Ramos (cell line): ENCODE data around the gene GPA33.

Experiments
- in situ Hi-C: fragments of 300-500 bp; cut with MboI; formaldehyde crosslinking; loops from one replicate; pipeline ENCODE4 v1.14.3; 2022; ENCODE audit warnings: low sequenced_read_pairs; ENCODE audit not compliant: unreplicated experiment

The GPA33 gene

DNA sequence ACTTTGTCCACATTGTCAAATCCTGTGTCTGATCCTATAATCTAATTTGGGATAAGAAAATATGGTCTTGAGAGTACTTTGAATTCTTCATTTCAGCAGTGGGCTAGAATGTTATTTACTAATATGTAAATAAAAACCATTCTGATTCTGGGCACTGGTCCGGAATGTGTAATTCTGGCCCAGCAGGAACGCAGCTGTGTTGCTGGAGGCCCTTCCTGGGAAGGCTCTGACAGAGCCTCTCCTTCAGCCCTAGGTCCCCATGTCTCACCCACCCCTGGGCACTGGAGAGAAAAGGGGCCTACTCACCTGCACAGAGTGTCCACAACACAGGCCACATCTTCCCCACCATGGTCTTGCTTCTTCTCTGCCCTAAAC, 251 bp downstream of the GPA33 start:
- in situ Hi-C loops: no loop called here

DNA sequence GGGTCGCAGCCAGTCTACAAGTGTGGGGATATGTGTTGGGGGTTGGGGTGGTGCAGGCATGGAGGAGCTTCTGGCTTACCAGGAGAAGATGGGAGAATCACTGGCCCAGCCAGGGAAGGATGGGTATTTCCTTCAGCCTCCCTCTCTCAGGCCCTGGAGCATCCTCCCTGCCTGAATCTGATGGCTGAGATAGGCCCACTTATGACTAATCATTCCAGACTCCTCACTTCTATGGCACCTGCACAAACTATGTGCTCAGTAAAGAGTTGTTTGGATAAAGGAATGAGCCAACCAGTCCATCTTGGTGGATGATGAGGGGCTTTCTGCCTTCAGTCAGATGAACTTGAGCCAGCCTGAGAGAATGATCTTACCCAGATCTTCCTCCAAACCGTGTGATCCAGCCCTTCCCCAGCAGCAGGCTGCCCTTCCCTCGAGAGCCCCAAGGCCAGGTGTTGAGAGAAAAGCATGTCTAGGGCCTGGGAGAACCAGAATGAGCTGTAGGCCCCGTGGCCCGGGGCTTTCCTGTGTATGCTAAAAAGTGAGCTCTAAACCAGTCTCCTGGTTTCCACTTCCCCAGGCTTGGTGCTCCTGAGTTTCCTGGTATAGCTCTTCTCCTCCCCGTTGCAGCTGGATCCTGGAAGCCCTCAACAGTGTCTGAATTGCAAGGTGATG, 1.3 kb downstream of the GPA33 start:
- in situ Hi-C loops: no loop called here

DNA sequence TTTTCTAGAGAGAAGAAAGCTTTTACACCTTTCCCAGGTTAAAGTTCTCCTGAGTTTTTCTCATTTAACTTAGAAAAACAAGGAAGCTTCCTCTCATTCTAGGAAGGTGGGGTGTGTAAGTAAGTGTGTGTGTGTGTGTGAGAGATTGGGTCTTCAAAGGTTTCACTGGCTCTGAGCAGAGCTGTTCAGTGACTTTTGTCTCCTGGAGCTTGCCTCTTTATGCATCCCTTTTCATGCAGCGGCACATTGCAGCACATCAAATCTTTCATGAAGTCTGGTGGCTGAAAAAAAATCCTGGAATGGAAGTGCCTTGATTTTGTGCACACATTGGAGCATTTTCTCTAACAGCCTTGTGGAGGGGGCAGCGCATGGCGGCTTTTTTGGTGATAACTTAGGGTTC, 3.4 kb downstream of the GPA33 start:
- in situ Hi-C loops: no loop called here

DNA sequence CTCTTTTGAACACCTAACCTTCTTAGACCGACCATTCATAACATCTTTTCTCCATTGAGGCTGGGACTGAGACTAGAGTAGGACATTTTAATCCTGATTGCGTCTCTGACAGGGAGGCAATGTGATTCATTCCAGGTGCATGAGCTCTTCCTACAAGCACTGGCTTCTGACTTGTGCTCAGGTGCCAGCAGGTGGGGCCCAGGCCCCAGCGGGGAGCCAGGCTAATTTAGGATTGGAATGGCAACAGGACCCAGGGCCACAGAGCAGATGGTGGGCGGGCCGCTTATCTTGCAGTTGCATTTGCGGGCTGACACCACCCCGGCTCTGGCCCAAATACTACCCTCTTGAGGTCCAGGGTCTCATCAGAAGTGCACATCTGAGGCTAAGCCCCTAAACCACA, 4.1 kb downstream of the GPA33 start:
- in situ Hi-C loops: no loop called here

DNA sequence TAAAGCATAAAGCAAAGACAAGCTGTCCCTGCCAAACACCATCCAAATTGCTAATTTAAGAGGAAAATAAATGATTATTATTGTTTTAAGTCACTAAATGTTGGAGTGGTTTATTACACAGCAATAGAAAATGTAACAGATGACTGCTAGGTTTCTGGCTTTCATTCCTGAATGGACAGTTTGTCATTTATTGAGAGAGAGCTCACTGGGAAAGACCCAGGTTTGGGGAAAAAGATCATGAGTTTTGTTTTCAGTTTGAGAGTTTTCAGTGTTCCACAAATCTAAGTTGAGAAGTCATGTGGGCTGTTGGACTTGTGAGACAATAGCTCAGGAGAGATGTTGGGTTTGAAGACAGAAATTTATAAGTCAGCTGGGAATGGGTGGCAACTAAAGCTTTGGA, 5.4 kb downstream of the GPA33 start:
- in situ Hi-C loops: no loop called here

DNA sequence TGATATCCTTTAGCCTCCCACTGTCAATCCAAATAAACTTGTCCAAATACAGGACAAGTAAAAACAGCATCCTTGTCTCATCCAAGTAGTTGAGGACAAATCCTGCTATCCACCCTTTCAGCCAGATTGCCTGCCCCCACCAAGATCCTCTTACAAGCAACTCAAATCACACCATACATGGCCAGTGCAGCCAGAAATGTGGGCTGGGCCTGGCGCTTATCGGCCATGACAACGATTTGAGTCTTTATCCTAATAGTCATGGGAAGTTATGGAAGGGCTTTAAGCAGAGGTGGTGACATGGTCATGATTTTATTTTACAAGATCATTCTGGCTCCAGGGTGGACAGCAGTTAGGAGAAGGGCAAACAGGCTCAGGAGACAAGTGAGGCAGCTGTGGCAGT, 6.3 kb downstream of the GPA33 start:
- in situ Hi-C loops: no loop called here

DNA sequence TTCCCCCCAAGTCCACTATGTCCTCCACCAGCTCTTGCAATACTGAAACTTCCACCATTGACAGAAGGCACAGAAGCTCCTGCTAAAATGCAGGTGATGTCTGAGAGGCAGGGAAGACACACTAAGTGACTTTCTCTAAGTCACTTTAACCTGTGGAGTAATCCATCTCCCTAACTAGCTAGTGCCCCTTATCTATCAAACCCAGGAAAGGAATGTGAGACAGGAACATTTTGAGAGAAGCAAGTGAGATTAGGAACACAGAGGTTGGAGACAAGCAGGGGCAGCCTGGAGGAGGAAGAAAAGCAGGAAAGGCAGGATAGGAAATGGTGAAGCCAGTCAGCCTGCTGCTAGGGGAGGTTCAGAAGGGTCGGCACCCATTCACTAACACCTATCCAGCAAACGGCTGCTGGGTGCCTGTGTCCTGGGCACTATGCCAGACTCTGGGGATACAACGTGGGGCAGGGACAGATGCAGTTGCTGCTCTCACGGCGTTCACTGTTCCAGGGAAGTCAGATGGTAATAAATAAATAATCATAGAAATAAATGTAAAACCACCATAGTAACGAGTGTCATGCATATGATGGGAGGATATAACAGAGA, 7.0 kb downstream of the GPA33 start:
- in situ Hi-C loops: no loop called here

DNA sequence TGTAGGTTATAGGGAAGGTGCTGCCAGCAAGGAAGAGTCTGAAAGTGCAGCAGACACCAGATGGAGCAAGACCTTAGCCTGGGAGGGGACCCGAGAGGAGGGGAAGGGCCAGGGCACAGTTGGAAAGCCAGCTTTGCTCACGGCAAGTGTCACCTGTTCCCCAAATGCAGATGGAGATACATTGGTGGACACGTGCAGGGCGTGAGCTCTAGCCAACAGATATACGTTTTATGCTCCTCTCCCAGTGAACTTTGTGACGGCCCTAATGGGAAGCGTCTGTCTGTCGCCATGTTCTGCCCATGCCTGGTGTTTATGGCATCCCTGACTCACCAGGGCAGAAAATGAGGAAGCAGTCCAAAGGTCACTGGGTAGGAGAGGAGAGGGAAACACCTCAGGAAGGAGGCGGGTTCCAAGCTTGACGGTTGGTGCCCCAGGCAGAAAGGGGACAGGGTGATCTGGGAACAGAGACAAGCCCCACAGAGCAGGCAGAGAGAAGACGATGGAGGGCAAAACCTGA, 7.6 kb downstream of the GPA33 start:
- in situ Hi-C loops: no loop called here

DNA sequence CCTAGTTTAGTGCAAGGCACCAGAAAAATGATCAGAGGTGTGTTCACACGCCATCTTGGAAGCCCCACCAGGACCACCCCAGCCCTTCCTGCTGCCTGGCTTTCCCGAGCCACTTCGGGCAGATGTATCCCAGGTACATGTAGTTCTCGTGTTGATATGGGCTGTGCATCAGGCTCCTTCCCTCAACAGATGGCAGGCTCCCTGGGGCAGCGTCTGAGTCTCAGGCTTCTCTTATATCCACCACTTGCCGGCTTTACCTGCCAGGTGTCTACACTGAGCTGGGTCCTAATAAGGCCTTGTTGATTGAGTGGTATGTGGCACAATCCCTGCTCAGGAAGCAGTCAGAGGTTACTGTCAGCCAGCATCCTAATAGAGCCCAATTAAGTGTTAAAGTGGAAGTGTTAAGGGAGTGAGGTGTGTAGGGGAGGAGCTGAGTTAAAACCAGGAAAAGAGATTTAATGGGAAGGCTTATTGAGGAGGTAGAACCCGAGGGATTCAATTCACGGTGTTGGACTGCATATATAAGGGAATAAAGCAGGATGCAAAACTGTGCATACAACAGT, 8.5 kb downstream of the GPA33 start:
- in situ Hi-C loops: no loop called here

DNA sequence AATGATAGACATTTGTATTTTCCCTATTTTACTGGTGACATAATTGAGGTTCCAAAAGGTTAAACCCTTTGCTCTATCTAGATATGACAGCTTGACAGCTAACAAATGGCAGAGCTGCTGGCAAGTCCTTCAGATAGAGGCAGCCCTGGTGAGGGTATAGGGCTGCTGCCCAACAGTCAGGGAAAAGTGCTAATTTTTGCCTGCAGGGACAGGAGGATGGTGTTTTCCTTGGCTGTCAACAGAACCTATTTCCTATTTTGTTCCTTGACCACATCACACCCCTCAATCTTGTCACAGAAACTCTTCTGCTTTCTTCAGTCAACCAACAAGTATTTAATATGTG, 12.3 kb downstream of the GPA33 start:
- in situ Hi-C loops: no loop called here

DNA sequence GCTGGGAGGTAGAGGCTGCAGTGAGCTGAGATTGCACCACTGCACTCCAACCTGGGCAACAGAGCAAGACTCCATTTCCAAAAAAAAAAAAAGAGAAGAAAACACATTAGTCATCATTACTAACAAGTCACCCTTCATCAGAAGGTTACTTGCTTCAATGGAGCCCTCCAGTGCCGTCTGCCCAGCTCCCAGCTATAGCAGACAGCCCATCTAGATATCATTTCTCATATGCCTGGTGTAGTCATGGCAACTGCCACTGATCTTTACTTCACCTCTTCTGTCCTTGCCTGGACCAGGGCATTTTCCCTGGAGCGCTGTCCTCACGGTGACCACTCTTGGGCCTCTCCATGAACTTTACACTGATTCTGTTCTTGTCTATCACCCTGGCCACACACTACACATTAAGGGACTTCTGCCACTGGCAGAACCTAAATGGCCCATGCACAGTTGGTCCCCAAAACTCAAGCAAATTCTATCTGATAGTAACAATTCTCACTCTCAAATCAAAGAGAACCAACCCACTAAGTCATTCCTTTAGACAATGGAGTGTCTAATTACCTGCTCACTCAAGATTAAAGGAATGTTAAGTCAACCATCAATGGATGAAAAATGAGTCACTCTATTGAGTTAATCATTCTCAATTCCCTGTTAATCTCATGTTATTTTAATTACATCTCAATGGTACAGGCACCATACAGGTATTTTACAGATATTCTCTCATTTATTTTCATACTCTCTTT, 12.9 kb downstream of the GPA33 start:
- in situ Hi-C loops: no loop called here

DNA sequence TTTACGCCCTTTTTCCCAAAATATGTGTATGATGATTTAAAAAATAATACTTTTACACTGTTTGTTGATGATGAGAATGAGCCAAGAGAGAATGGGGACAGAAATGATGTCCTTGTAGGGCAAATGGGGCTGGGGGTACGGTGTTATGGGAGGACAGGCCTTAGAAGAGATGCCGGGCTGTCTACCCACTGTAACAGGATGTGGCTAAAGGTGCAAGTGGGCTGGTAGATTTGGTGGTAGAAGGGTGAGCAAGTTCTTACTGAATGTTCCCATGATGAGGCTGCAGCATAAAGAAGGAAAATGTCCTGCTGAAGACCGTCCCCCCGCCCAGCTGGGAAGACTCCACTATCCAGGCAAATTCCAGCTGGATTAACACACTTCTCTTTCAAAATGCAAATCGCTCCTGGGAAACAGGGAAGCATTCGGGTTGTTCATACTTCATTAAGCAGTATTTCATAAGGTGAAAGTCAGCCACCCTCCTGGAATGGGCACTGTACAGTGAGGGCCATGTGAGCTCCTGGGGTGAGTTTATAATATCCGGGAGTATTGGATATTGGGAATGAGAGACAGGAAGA, 14.0 kb downstream of the GPA33 start:
- in situ Hi-C loops: no loop called here

DNA sequence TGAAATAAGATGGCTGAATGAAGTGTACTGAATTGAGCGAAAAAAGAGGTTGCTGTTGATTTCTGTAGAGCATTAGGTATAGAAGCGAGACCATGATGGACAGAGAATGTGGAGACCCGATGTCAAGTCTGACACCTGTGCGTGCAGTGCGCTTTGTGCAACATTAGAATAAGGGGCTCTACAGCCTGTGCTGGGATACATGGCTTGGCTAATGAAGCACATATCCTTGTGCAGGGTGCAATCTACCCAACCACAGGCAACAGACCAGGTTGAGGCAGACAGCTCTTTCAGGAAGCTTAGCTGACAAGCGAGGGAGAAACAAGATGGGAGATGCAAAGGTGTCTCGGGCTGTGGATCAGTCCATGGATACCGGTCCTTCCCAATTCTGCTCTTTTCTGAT, 18.9 kb downstream of the GPA33 start:
- in situ Hi-C loops: no loop called here

DNA sequence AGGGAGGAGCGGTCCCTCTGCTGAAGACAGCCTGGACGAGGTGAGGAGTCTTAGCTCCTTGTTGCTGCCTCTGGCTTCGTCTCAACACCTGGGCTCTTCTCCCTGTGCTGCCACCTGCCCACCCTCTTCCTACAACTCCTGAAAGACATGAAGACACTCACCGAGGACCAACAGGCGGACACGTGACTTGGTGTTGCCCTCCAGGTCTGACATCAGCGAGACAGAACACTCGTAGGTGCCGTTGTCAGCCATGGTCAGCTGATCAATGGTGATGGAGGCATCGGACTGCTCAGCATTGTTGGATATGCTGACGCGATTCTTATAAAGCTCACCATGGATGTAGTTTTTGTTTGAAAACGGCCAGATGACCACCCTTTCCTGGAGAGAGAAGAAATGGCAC, 21.4 kb downstream of the GPA33 start:
- in situ Hi-C loops: loop anchor here (5.0 kb wide), 2 partner anchors 374 to 459 kb away; no protein-coding TSS in a partner anchor

DNA sequence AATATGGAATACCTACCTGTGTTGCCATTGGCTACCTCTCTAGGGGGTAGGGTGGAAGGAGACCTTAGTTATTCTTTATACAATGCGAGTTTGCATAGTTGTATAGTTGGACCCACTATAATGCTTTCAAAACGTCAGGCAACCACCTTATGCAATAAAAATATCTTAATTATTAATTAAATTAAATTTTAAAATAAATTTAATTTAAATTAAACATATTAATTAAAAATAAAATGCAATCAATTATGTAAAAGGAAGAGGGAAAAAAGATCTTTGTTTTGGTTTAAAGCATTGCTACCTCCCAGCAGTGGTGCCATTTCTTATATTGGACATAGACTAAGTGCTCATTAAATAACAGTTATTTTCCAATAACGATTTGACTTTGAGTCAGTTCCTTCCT, 22.3 kb downstream of the GPA33 start:
- in situ Hi-C loops: loop anchor here (5.0 kb wide), 2 partner anchors 374 to 459 kb away; no protein-coding TSS in a partner anchor

DNA sequence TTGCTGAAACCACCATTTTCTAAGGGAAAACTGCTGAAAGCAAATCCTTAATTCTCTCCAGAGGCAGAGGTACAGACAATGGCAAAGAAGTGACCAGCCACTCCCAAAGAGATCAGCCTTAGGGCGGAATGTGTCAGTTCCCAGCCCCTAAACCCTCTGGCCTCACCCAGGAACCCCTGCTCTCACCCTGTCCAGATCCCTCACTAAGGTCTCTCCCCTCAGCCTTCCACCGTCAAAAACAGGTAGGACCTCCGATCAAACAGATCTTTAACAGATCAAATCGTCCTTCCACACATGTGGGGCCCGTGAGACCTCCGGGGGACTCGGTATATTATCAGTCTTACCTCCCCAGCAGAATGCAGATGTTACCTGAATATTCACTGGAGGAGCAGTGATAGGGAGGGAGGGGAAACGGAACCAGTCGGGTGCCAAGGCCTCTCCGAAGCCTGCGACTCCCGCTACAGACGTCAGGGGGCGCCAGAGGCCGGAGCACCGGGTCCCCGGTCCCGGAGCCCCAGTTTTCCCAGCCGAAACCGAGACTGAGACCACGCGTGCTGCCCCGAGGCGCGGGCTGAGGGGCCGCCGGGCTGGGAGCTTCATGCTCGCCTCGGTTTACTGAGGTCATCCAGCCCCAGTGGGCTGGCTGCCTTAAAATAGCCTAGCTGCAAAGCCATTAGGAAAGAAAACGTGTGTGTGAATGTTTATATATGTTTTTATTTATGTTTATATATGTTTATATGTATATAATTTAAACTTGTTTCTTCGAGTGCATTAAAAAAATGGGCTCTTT, 23.6 kb downstream of the GPA33 start:
- in situ Hi-C loops: loop anchor here (5.0 kb wide), 2 partner anchors 376 to 461 kb away; no protein-coding TSS in a partner anchor

DNA sequence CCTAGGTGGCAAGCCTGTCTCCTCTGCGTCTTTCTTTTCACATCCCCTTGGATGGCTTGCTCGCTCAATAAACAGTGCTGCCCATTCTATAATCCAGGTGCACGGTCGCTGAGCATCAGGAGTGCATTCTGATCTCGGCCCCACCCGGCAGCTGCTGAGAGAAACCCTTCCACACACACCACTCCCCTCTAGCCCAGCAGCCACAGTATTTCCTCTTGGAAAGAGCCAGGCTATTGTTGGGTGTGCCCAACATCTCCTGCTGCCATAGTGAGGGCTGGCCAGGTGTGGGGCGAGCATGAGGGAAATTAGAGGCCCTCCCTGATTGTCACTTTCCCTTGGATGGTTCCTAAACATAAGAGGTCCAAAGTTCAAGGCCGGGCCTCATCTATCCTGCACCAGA, 24.7 kb downstream of the GPA33 start:
- in situ Hi-C loops: loop anchor here (5.0 kb wide), 2 partner anchors 377 to 462 kb away; no protein-coding TSS in a partner anchor

DNA sequence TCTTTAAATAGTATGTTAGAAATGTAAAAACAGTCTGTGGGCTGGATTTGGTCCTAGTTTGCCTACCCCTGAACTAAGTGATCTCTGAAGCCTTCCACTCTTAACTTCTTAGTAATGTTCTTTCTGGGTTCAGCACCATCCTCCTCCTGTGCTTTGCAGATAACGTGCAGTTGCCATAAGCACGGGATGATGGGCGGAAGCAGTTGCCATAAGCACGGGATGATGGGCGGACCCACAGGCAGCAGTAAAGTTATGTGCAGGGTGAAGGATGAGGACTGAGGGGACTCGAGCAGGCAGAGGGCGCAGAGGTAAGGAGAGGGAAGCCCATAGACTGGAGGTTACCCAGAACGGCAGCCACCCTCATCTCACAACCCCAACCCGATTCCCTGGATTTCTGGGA, 25.6 kb downstream of the GPA33 start:
- in situ Hi-C loops: loop anchor here (5.0 kb wide), 2 partner anchors 378 to 463 kb away; no protein-coding TSS in a partner anchor

DNA sequence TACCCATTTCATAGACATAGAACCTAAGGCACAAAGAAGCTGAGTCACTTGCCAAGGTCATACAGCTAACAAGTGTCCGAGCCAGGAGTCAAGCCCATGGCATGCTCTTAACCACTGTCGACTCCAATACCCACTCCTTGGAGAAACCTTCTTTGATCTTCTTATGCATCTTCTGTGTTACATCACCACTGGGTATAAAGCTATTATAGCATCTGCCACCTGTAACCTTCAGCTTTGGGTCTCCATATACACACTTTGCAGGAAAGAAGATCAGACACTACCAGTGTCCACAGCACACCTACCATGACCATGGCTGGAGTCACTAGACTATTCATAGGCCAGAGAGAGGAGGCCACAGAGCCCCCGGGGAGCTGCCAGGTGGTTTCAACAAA, 29.1 kb downstream of the GPA33 start:
- in situ Hi-C loops: no loop called here
